ENCODE results near the gene HCFC1.

Gene HCFC1

DNA sequence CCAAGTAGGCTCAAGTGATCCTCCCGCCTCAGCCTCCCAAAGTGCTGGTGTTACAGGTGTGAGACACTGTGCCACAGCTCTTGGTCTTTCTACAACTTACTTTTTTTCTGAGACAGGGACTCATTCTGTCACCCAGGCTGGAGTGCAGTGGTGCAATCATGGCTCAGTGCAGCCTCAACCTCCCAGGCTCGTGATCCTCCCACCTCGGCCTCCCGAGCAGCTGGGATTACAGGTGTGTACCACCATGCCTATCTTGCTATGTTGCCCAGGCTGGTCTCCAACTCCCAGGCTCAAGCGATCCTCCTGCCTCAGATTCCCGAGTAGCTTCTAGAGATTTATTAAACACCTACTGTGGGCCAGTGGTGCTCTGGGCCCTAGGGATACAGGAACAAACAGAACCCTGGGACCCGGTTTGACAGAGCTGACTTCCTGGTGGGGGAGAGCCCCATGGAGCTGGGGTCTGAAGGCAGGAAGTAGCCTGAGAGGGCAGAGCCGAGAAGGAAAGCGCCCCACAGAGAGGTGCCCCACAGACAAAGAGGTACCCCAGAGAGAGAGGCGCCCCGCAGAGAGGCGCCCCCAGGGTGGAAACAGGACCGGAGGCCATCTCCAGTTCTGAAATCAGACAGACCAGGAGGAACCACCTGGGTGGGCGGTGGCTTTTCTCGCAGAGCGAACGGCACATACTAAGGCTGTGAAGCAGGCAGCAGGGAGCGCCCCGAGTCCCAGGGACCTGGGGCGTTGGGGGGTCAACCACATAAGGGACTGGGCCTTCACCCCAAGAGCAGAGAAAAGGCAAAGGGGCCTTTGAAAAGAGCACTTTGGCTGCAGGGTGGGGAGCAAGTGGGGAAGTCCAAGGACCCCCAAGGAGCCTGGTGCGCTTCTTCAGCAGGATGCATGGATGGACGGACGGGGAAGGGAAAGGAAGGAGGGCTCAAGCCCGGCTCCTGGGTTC, 43.1 kb upstream of the HCFC1 start:
- FAIRE-seq, result no peak
- DNase-seq (ENCODE audit: insufficient read length), result no peak
- no peak for TF ChIP-seq TAF1 (IDR thresholded peaks at IDR 0.05; ENCODE audit: borderline replicate concordance, low read depth, low read length)
- no peak for TF ChIP-seq POLR2A (IDR thresholded peaks at IDR 0.05; ENCODE audit: low read depth, low read length)
- TF ChIP-seq POLR2AphosphoS5 (IDR thresholded peaks at IDR 0.05; ENCODE audit: low read depth, low read length), result no peak; the same call in 1 of the 2 replicates

DNA sequence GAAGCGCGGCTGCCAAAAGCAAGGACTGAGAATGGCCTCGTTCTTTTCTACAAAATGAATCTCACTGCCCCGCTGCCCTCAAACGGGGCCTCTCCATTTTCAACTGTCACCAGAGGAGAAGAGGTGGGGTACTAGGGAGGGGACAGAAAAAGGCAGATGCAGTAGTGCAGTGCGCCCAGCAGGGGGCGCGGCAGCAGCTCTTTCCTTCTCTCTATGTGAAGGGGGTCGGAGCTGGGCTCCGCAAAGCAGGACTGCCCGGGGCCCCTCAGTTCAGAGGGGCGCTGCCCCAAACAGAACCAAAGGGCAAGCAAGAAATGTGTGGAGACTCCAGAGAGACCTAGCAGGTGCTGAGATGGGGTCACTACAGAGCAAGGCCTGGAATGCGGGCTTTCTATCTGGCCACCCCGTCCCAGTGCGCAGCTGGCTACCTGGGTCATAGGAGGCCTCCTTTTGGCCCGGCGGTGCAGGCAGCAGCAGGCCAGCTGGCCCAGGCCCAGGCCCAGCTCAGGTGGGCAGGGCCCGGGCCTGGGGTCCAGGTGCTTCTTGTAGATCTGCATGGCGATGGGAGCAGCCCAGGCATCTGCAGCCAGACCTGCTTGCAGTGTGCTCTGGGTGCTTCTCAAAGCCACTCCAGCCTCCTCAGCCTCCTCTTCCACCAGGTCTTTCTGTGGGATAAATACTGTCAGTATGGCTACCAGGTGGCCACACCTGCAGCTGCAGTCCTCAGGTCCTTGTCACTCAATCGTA, 42.2 kb upstream of the HCFC1 start:
- DNase-seq (ENCODE audit: insufficient read length) (peak; percentile 66), FAIRE-seq (peak; percentile 40)
- TF ChIP-seq POLR2A (IDR thresholded peaks at IDR 0.05; ENCODE audit: low read depth, low read length), result no peak
- no peak for TF ChIP-seq TAF1 (IDR thresholded peaks at IDR 0.05; ENCODE audit: borderline replicate concordance, low read depth, low read length)
- no peak for TF ChIP-seq POLR2AphosphoS5 (IDR thresholded peaks at IDR 0.05; ENCODE audit: low read depth, low read length)

DNA sequence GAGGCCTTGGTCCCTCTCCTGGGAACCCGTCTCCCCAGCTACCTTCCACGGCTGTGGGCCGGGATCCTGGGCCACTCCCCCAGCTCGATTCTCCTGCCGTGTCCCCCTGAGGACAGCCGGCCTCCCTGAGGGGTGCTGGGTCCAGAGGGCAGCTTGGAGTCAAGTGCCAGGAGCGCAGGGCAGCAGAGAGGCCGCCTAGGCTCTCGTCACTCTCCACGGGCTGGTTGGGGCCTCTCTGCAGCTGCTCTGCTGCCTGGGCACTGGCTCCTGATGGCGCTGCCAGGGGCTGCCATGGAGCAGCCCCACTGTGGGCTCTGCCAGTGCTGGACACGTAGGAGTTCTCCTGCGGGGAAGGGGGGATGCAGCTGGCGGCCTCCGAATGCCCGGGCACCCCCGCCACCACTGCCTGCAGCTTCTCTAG, 41.4 kb upstream of the HCFC1 start:
- DNase-seq (ENCODE audit: insufficient read length) (no peak), FAIRE-seq (no peak)
- TF ChIP-seq POLR2A (IDR thresholded peaks at IDR 0.05; ENCODE audit: low read depth, low read length) (no peak), POLR2AphosphoS5 (IDR thresholded peaks at IDR 0.05; ENCODE audit: low read depth, low read length) (no peak), TAF1 (IDR thresholded peaks at IDR 0.05; ENCODE audit: borderline replicate concordance, low read depth, low read length) (no peak)

DNA sequence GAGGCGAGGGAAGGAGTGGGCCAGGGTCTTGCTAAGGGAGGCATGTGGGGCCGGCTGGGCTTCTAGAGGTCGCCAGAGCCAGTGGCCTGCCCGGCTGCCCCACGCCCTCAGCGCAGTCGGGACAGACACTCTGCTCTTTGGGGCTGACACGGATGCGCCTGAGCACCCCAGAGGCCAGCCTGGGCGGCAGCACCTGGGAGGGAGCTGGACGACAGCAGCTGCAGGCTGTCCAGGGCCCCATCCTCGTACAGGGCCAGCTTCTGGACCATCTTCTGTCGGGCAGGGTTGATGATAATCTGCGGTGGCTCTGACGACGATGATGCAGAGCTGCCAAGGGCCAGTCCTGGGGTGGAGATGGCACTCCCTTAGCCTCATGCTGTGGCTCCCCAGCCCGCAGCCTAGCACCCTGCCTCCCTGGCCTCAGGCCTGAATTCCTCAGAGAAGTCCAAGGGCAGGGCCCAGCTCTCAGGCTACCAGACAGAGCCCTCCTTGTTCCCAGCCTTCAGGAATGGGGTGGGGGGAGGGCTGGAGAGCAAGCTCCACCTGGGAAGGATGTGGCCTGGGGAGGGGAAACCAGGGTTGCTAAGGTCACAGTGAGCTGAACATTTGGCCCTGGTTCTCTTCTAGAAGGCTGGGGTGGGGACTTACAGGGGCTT, 40.8 kb upstream of the HCFC1 start:
- TF ChIP-seq POLR2A (IDR thresholded peaks at IDR 0.05; ENCODE audit: low read depth, low read length), result no peak
- TF ChIP-seq POLR2AphosphoS5 (IDR thresholded peaks at IDR 0.05; ENCODE audit: low read depth, low read length), result no peak
- FAIRE-seq, result no peak
- DNase-seq (ENCODE audit: insufficient read length), result no peak

DNA sequence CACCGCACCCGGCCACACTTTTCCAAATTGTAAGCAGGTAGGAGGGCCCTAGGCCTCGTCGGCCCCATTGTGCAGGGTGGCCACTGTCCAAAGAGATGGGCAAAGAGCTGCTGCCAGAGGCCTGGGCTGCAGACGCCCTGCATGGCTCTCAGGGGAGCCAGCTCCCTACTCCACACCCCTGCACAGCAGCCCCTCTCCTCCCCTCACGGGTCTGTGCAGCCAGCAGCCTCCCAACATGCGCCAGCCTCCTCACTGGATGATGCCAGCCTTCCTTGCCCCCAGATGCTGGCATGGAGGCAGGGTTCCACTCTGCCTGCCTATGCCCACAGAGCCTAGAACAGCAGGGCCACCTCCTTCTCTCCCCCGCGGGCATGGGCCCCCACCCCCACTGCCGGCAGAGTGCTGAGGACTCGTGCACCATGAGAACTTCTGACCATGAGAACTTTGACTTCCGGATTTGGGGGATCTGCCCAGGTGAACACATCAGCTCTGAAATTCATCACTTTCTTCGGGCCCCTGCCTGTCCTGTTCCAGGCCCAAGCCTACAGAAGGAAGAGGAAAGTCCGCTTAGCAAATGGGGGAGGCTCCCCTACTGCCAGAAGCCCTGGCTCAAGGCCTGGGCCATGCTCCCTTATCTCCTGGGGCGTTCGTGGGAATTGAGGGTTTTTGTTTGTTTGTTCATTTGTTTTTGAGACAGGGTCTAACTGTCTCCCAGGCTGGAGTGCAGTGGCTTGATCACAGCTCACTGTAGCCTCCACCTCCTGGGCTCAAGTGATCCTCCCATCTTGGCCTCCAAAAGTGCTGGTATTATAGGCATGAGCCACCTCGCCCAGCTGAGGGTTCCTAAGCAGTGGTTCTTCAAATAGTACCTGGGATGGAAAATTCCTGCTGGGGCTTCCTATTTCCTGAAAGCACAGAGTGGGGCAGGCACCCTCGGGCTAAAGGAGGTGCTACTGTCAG, 40.0 kb upstream of the HCFC1 start:
- DNase-seq (ENCODE audit: insufficient read length) (no peak), FAIRE-seq (no peak)
- TF ChIP-seq POLR2A (IDR thresholded peaks at IDR 0.05; ENCODE audit: low read depth, low read length) (no peak), TAF1 (IDR thresholded peaks at IDR 0.05; ENCODE audit: borderline replicate concordance, low read depth, low read length) (no peak), POLR2AphosphoS5 (IDR thresholded peaks at IDR 0.05; ENCODE audit: low read depth, low read length) (no peak; the same call in 1 of the 2 replicates)

DNA sequence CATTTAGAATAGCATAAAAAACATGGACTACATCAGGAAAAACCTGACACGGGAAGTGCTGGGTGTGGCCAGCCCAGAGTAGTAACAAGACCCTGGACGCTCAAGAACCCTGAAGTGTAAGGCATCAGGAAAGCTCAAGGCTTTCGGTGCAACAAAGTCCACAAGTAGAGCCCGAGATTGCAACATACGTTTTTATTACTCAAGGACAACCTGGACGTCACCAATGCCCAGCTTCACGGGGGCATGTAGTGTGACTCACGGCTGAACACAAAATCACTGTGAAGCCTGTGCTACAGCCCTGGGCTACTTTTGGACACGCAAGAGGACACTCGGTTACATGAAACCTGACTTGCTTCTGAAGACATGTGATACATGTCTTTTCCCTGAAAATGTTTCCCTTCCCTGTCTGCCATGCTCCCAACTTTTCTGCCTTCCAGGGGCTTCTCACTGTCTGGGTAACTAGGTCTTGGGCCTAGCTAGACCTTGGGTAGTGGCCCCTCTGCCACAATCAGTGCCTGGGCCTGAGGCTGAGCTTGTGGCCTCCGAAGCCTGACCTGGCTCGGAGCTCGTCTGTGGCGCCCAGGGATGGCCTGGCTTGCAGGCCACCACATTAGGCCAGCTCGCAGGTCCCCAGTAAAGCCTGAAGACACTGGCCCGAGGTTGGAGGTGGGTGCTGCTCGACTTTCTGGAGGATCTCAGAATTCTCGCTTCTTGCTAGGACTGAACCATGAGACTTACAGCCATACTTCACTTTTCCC, 38.9 kb upstream of the HCFC1 start:
- FAIRE-seq (no peak), DNase-seq (ENCODE audit: insufficient read length) (no peak)
- TF ChIP-seq TAF1 (IDR thresholded peaks at IDR 0.05; ENCODE audit: borderline replicate concordance, low read depth, low read length) (no peak), POLR2A (IDR thresholded peaks at IDR 0.05; ENCODE audit: low read depth, low read length) (no peak), POLR2AphosphoS5 (IDR thresholded peaks at IDR 0.05; ENCODE audit: low read depth, low read length) (no peak)

DNA sequence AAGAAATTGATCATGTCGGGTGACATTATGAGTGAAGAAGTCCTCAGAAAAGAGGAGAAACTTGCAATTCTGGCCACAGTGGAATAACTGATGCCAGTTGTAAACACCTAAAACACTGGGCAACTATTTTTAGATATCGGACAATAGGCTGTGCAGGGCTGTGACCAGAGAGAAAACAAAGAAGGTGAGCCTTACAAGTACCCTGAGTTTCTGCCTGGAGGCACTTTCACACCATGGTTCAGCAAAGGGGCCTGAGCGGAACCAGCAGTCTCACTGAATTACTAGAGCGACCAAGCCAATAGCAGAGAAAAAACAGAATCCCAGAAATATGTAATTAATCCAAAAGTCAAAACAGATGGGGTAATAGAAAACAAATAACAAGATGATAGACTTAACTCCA, 36.9 kb upstream of the HCFC1 start:
- TF ChIP-seq TAF1 (IDR thresholded peaks at IDR 0.05; ENCODE audit: borderline replicate concordance, low read depth, low read length), result no peak
- TF ChIP-seq POLR2A (IDR thresholded peaks at IDR 0.05; ENCODE audit: low read depth, low read length), result no peak
- no peak for TF ChIP-seq POLR2AphosphoS5 (IDR thresholded peaks at IDR 0.05; ENCODE audit: low read depth, low read length)
- DNase-seq (ENCODE audit: insufficient read length) (no peak), FAIRE-seq (no peak)

DNA sequence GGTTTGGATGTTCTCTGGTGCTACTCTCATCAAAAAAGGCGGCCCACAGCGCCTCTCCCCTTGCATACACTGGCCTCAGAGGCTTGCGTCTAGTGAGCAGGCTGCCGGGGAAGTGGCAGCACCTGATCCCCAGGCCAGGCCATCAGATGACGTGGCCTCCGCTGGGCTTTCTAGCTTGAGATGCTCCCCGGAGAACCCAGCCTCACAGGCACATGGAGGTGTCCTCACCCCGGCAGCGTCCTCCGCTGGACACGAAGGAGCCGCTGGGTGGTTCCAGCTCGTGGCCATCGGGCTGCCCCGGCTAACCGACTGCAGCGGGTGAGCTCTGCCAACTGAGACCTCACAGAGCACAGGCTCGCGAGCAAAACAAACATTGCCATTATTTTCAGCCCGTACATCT, 35.3 kb upstream of the HCFC1 start:
- TF ChIP-seq TAF1 (IDR thresholded peaks at IDR 0.05; ENCODE audit: borderline replicate concordance, low read depth, low read length), result no peak
- no peak for TF ChIP-seq POLR2AphosphoS5 (IDR thresholded peaks at IDR 0.05; ENCODE audit: low read depth, low read length)
- TF ChIP-seq POLR2A (IDR thresholded peaks at IDR 0.05; ENCODE audit: low read depth, low read length), result no peak
- FAIRE-seq (no peak), DNase-seq (ENCODE audit: insufficient read length) (no peak)

DNA sequence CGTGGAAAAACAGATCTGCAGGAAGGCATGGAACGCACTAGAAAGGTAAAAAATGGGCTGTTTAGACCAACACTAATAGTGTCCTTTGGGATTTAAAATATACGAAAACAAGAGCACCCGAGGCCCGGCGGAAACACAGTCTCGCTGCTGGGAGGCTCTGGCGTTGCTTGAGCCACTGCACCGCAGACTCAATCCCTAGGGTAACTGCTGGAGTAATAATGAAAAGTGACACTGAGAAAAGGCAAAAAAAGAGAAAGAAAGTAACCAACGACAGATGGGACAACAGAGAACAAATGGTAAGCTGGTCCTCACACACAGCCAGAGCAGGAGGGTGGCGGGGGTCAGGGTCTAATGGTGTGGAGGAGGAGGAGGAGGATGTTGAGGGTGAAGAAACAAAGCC, 32.7 kb upstream of the HCFC1 start:
- DNase-seq (ENCODE audit: insufficient read length), result no peak
- TF ChIP-seq TAF1 (IDR thresholded peaks at IDR 0.05; ENCODE audit: borderline replicate concordance, low read depth, low read length) (no peak), POLR2A (IDR thresholded peaks at IDR 0.05; ENCODE audit: low read depth, low read length) (no peak), POLR2AphosphoS5 (IDR thresholded peaks at IDR 0.05; ENCODE audit: low read depth, low read length) (no peak)

DNA sequence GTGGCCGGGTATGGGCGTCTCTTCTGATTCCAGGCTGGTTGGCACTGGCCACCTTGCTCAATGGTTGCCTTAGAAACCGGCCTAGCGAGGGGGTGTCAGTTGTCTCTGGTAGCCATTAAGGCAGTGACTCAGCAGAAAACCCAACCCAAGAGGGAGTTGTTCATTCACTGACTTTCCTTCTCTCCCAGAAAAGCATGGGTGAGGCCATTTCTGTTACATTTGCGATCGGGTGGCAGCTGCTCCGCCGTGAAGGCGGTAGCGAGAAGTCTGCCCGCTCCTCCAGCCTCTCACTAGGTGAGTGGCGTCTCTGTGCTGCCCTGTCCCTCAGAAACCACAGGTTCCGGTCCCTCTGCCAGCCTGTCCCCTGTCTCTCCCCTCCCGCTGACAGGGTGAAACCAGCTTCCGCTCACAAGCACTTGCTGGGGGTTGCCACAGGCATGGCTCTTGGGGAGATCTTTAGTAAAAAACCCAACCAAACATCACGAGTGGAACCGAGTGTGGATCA, 30.6 kb upstream of the HCFC1 start:
- DNase-seq (ENCODE audit: insufficient read length) (no peak), FAIRE-seq (peak; percentile 82)
- TF ChIP-seq POLR2AphosphoS5 (IDR thresholded peaks at IDR 0.05; ENCODE audit: low read depth, low read length) (no peak), TAF1 (IDR thresholded peaks at IDR 0.05; ENCODE audit: borderline replicate concordance, low read depth, low read length) (no peak)

More for the DNA sequence above, 32.7 kb upstream of the HCFC1 start:
- FAIRE-seq, result no peak
